Measurements from ENCODE around the gene CYYR1. TPM values are rescaled to one million over a fixed set of nuclear protein-coding genes. Genes with fewer than 3 reads are reported as not detected.

CYYR1 gene
- total RNA-seq, 1 experiment from 2014 or later: 0.12 TPM

DNA sequence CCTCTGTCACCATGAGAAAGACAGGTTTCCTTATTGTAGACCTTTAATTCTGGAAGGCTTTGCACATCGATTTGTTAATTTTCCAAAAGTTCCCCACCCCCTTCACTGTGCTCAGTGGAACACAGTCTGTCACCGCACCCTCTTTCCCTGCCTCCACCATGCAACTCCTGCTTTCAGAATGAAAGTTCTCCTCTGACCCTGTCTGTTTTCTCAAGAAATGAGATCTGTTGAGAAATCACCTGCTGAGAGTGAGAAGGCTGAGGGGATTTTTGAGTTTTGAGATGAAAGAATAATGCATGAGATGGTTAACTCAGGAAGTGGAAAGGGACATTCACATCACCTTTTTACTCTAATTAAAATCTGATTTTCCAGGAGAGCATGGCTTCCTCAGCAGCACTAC, 99.6 kb downstream of the CYYR1 start:
- intact Hi-C loops (cut with micrococcal nuclease): no loop called here
- ChIA-PET CTCF (no interaction called here), RAD21 (ENCODE audit: low non-redundant PET in 1 of 2, low total read pairs in 2 of 2, uncharacterized antibody in 2 of 2, unreplicated experiment in 2 of 2) (no interaction called here), POLR2A (no interaction called here)
- Histone ChIP-seq H4K20me1 (ENCODE audit: insufficient read depth) (no peaks in the 10 kb centered on the region), H3K9me3 (ENCODE audit: control insufficient read depth in 1 of 2, insufficient read depth in 1 of 2, low read depth in 1 of 2, low read length in 2 of 2) (0 out of 4 replicates have a peak, but pooled peaks cover 0 to 3% of the 10 kb centered on the region in 2 experiments), H3K27me3 (ENCODE audit: insufficient read depth, low read length) (no peaks in the 10 kb centered on the region), H2AFZ (ENCODE audit: low read depth, low read length, poor library complexity, severe bottlenecking) (no peak overlapping the region), H3K9me2 (ENCODE audit: insufficient read depth) (no peaks in the 10 kb centered on the region), H3K79me2 (ENCODE audit: insufficient read depth, low read length) (no peaks in the 10 kb centered on the region), H3K4me3 (replicated peaks in 1 of 2; ENCODE audit: low read depth in 1 of 2, low read length in 2 of 2) (no peak overlapping the region), H3K9ac (ENCODE audit: low read length) (no peak overlapping the region), H3K4me1 (ENCODE audit: control insufficient read depth in 1 of 2, insufficient read depth in 2 of 2, low read length in 2 of 2) (no peaks in the 10 kb centered on the region), H3K4me2 (ENCODE audit: low read length) (no peak overlapping the region), H3K27ac (ENCODE audit: low read depth, low read length) (no peak overlapping the region), H3K36me3 (ENCODE audit: control insufficient read depth in 1 of 2, insufficient read depth in 2 of 2, low read length in 2 of 2) (no peaks in the 10 kb centered on the region)
- ATAC-seq (no peak), DNase-seq (ENCODE audit: low read depth, low spot score) (no peak)
- no TSS peak for BruUV-seq (replicated peaks)
- TF ChIP-seq TCF7L2 (IDR thresholded peaks at IDR 0.05; ENCODE audit: borderline replicate concordance, extremely low read depth, insufficient read depth, insufficient read length) (no peak), SRF (IDR thresholded peaks at IDR 0.05; ENCODE audit: low read depth) (no peak), POLR2AphosphoS5 (IDR thresholded peaks at IDR 0.05; ENCODE audit: low read depth, low read length) (no peak), RAD21 (IDR thresholded peaks at IDR 0.05; ENCODE audit: low read depth) (no peak), CBX3 (IDR thresholded peaks at IDR 0.05; ENCODE audit: low read depth) (no peak), EZH2phosphoT487 (IDR thresholded peaks at IDR 0.05; ENCODE audit: borderline replicate concordance) (no peak), CEBPB (IDR thresholded peaks at IDR 0.05; ENCODE audit: low read depth) (no peak)
- TF ChIP-seq, protein P1, sequence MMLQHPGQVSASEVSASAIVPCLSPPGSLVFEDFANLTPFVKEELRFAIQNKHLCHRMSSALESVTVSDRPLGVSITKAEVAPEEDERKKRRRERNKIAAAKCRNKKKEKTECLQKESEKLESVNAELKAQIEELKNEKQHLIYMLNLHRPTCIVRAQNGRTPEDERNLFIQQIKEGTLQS (IDR thresholded peaks at IDR 0.05): no peak
- TF ChIP-seq, protein P2, sequence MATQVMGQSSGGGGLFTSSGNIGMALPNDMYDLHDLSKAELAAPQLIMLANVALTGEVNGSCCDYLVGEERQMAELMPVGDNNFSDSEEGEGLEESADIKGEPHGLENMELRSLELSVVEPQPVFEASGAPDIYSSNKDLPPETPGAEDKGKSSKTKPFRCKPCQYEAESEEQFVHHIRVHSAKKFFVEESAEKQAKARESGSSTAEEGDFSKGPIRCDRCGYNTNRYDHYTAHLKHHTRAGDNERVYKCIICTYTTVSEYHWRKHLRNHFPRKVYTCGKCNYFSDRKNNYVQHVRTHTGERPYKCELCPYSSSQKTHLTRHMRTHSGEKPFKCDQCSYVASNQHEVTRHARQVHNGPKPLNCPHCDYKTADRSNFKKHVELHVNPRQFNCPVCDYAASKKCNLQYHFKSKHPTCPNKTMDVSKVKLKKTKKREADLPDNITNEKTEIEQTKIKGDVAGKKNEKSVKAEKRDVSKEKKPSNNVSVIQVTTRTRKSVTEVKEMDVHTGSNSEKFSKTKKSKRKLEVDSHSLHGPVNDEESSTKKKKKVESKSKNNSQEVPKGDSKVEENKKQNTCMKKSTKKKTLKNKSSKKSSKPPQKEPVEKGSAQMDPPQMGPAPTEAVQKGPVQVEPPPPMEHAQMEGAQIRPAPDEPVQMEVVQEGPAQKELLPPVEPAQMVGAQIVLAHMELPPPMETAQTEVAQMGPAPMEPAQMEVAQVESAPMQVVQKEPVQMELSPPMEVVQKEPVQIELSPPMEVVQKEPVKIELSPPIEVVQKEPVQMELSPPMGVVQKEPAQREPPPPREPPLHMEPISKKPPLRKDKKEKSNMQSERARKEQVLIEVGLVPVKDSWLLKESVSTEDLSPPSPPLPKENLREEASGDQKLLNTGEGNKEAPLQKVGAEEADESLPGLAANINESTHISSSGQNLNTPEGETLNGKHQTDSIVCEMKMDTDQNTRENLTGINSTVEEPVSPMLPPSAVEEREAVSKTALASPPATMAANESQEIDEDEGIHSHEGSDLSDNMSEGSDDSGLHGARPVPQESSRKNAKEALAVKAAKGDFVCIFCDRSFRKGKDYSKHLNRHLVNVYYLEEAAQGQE (IDR thresholded peaks at IDR 0.05; ENCODE audit: low read depth): no peak
